ENCODE data around the gene ORC3.
"Not testable (repeated sequence)": the region's sequence is repeated elsewhere in the genome, so short reads cannot be mapped to it uniquely, and the experiment has no call there.

The ORC3 gene

DNA sequence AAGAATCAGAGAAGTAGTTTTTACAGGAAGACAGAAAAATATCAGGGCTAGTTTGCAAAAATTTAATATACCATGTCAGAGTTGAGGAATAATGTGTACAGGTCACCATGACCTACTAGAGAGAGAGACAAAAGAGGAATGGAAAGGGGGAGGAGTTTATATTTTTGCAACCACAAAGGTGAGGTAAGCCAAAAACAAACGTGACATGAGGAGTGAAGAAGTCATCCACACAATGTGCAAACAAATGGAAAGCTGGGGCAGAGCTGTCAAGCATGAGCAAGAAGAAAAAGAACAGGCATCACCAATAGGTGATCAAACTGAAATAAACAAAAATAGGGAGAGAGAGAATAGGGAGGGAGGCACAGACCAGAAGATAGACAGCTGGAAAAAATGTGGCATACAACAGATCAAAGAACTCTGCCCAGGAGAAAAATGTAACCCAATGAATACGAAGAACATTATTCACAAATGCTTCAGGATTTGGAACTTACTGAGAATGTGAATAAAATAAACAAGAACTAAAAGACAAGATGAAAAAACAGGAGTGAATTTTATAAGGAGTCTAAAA lies 15.6 kb upstream of the ORC3 start:
- H3K4me1 Mint-ChIP-seq (ENCODE audit: low read depth), result peaks cover 47% of the 10 kb centered on the region
- H3K9me3 Mint-ChIP-seq, result no peaks in the 10 kb centered on the region
- H3K4me3 Mint-ChIP-seq, result no peak overlapping the region
- H3K27ac Mint-ChIP-seq, result no peak overlapping the region
- H3K36me3 Mint-ChIP-seq (ENCODE audit: low read depth), result peaks cover 48% of the 10 kb centered on the region
- H3K27me3 Mint-ChIP-seq, result no peaks in the 10 kb centered on the region

DNA sequence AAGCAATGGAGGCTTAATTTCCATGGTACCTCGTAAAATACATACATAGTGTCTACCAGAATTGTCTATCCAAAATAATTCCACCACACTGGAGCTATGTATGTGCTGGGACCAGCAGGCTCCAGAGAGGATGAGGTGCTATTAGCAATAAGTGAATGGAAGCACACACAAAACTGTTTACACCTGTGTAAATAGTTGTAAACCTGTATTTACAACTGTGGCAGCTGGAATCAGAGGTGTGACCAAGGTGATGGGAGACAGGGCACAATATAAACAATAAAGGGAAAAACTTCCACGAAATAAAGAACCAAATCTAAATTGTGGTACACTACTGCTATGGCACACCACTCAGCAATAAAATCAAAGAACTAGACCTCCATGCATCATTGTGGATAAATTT lies 14.5 kb upstream of the ORC3 start:
- Mint-ChIP-seq H3K4me3 (no peak overlapping the region), H3K27me3 (no peaks in the 10 kb centered on the region), H3K27ac (no peak overlapping the region), H3K36me3 (ENCODE audit: low read depth) (peaks cover 56% of the 10 kb centered on the region), H3K4me1 (ENCODE audit: low read depth) (peaks cover 47% of the 10 kb centered on the region), H3K9me3 (no peaks in the 10 kb centered on the region)

- peaks cover 37% of the 10 kb centered on the region for H3K4me1 Mint-ChIP-seq (ENCODE audit: low read depth)
- no peak overlapping the region for H3K27ac Mint-ChIP-seq
- H3K9me3 Mint-ChIP-seq, result no peaks in the 10 kb centered on the region
- H3K36me3 Mint-ChIP-seq (ENCODE audit: low read depth), result peaks cover 68% of the 10 kb centered on the region
- no peaks in the 10 kb centered on the region for H3K27me3 Mint-ChIP-seq
- no peak overlapping the region for H3K4me3 Mint-ChIP-seq
Observed at GRCh38 chr6:87583822-87584221, 6.1 kb upstream of the ORC3 start.

DNA sequence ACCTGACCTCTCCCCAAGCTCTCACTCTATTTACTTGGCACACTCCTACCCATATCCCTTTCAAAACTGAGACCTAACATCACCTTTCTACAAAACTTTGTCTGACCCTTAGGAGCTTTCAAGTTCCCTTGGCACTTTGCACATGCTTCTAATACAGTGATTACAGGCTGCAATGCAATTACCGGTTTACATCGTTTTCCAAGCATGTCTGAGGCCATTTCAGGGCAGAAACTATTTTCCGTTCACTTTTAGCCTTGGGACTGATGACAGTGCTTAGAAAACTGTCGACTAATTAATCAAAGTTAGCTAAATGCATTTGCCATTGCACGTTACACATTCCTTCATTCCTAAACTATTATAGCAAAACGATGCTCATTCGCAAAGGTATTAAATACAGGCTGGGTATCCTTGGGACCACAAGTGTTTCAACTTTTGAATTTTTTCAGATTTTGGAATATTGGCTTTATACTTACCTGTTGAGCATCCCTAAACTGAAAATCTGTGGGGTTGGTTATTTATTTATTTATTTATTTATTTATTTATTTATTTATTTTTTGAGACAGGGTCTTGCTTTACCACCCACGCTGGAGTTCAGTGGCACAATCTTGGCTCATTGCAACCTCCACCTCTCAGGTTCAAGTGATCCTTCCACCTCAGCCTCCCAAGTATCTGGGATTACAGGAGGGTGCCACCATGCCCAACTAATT lies 3.4 kb upstream of the ORC3 start:
- no peaks in the 10 kb centered on the region for H3K27me3 Mint-ChIP-seq
- peaks cover 60% of the 10 kb centered on the region for H3K4me1 Mint-ChIP-seq (ENCODE audit: low read depth)
- H3K9me3 Mint-ChIP-seq, result no peaks in the 10 kb centered on the region
- no peak overlapping the region for H3K27ac Mint-ChIP-seq
- H3K4me3 Mint-ChIP-seq, result no peak overlapping the region
- peaks cover 57% of the 10 kb centered on the region for H3K36me3 Mint-ChIP-seq (ENCODE audit: low read depth)

GRCh38 chr6:87588756-87589407 lies 1.1 kb upstream of the ORC3 start:
- no peaks in the 10 kb centered on the region for H3K9me3 Mint-ChIP-seq
- peak overlapping the region; percentile 91 for H3K27ac Mint-ChIP-seq
- H3K36me3 Mint-ChIP-seq (ENCODE audit: low read depth), result peaks cover 42% of the 10 kb centered on the region
- peaks cover 66% of the 10 kb centered on the region for H3K4me1 Mint-ChIP-seq (ENCODE audit: low read depth)
- no peaks in the 10 kb centered on the region for H3K27me3 Mint-ChIP-seq
- peak overlapping the region; percentile 98 for H3K4me3 Mint-ChIP-seq

GRCh38 chr6:87590417-87590880 lies 514 bp downstream of the ORC3 start:
- peaks cover 62% of the 10 kb centered on the region for H3K4me1 Mint-ChIP-seq (ENCODE audit: low read depth)
- no peaks in the 10 kb centered on the region for H3K9me3 Mint-ChIP-seq

DNA sequence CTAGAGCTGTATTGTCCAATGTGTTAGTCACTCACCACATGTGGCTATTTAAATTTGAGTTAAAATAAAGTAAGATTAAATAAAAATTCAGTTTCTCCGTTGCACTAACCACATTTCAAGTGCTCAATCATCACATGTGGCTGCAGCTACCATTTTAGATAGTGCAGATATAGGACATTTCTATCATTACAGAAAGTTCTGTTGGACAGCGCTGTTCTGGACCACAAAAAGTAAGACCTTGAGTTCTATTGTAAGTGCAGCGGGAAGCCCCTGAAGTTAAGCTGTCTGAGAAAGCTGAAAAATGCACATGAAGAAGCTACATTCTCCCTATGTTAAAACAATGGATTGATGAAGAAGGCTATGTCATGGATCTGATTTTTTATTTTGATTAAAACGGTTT lies 1.1 kb downstream of the ORC3 start:
- Mint-ChIP-seq H3K4me1 (ENCODE audit: low read depth) (peaks cover 58% of the 10 kb centered on the region), H3K27me3 (no peaks in the 10 kb centered on the region), H3K4me3 (peak overlapping the region; percentile 98), H3K27ac (peak overlapping the region; percentile 91), H3K36me3 (ENCODE audit: low read depth) (peaks cover 35% of the 10 kb centered on the region), H3K9me3 (no peaks in the 10 kb centered on the region)

More at GRCh38 chr6:87590417-87590880, 514 bp downstream of the ORC3 start:
- Mint-ChIP-seq H3K4me3 (peak overlapping the region; percentile 98), H3K27ac (peak overlapping the region; percentile 91), H3K27me3 (no peaks in the 10 kb centered on the region), H3K36me3 (ENCODE audit: low read depth) (peaks cover 36% of the 10 kb centered on the region)

DNA sequence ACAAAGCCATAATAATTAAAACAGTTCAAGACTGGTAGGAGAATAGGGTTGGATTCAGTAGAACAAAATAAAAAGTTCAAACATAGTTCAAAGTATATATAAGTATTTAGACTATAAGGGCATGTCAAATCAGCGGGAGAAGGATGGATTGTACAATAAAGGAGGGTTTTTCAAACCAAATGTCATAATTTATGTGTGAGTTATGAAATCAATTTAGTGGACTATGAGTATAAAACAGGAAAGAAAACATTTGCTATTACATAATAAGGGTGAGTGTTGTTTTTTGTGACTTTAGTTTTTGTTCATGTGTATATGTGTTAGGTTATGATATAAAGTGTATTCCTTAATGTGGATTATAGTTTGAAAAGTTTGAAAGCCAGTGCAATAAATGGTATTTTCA lies 10.6 kb downstream of the ORC3 start:
- Mint-ChIP-seq H3K4me1 (ENCODE audit: low read depth) (no peaks in the 10 kb centered on the region), H3K36me3 (ENCODE audit: low read depth) (peaks cover 17% of the 10 kb centered on the region), H3K9me3 (no peaks in the 10 kb centered on the region), H3K27me3 (no peaks in the 10 kb centered on the region), H3K27ac (no peak overlapping the region), H3K4me3 (no peak overlapping the region)

DNA sequence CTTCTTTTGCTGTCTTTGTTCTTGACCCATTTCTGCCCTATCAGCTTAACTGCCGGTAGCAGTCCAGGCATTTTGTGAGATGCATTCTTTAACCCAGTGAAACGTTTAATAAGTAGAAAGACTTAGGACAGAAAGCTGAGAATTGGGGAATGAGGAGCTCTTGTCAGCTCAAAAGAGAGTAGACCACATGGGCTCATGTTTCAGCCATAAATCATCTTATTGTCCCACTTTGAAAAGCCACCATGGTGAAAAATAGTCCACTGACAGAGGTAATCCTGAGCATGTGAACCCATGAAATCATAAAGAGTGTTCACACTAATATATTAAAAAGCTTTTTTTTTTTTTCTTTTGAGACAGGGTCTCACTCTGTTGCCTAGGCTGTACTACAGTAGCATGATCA lies 16.3 kb downstream of the ORC3 start:
- no peak overlapping the region for H3K4me3 Mint-ChIP-seq
- H3K36me3 Mint-ChIP-seq (ENCODE audit: low read depth), result peaks cover 31% of the 10 kb centered on the region
- H3K27ac Mint-ChIP-seq, result no peak overlapping the region
- H3K4me1 Mint-ChIP-seq (ENCODE audit: low read depth), result no peaks in the 10 kb centered on the region
- no peaks in the 10 kb centered on the region for H3K27me3 Mint-ChIP-seq
- H3K9me3 Mint-ChIP-seq, result no peaks in the 10 kb centered on the region

DNA sequence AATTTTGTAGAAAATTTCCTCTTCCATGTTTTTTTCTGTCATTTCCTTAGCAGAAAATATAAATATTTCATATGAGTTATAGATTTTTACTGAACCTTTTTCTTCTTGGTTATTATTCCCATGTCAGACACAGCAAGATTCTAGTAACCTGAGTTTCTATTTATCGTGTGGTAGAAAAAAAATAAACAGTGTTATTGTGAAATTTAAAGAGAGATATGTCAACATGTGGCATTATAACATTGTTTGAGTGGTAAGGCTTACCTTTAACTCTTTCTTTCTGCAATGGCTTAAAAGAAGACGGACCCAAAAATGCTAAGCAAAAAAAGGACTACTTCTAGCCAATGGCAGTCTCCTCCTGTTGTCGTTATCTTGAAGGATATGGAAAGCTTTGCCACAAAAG lies 18.9 kb downstream of the ORC3 start:
- Mint-ChIP-seq H3K27me3 (no peaks in the 10 kb centered on the region), H3K36me3 (ENCODE audit: low read depth) (peaks cover 46% of the 10 kb centered on the region), H3K4me3 (no peak overlapping the region), H3K27ac (no peak overlapping the region), H3K4me1 (ENCODE audit: low read depth) (no peaks in the 10 kb centered on the region), H3K9me3 (peaks cover 5% of the 10 kb centered on the region)

GRCh38 chr6:87613018-87613417 lies 23.1 kb downstream of the ORC3 start:
- not testable (repeated sequence) for H3K9me3 Mint-ChIP-seq; H3K27ac Mint-ChIP-seq; H3K4me1 Mint-ChIP-seq (ENCODE audit: low read depth); H3K4me3 Mint-ChIP-seq; H3K27me3 Mint-ChIP-seq
- H3K36me3 Mint-ChIP-seq (ENCODE audit: low read depth), result peaks cover 47% of the 10 kb centered on the region

GRCh38 chr6:87617405-87617804 lies 27.5 kb downstream of the ORC3 start:
- Mint-ChIP-seq H3K27ac (no peak overlapping the region), H3K9me3 (peaks cover 5% of the 10 kb centered on the region), H3K4me3 (no peak overlapping the region), H3K36me3 (ENCODE audit: low read depth) (peaks cover 49% of the 10 kb centered on the region), H3K27me3 (no peaks in the 10 kb centered on the region), H3K4me1 (ENCODE audit: low read depth) (no peaks in the 10 kb centered on the region)

- Mint-ChIP-seq H3K4me1 (ENCODE audit: low read depth) (no peaks in the 10 kb centered on the region), H3K36me3 (ENCODE audit: low read depth) (peaks cover 48% of the 10 kb centered on the region), H3K9me3 (no peaks in the 10 kb centered on the region), H3K27me3 (no peaks in the 10 kb centered on the region), H3K27ac (no peak overlapping the region), H3K4me3 (no peak overlapping the region)
Observed at GRCh38 chr6:87618531-87618930, 28.6 kb downstream of the ORC3 start.

DNA sequence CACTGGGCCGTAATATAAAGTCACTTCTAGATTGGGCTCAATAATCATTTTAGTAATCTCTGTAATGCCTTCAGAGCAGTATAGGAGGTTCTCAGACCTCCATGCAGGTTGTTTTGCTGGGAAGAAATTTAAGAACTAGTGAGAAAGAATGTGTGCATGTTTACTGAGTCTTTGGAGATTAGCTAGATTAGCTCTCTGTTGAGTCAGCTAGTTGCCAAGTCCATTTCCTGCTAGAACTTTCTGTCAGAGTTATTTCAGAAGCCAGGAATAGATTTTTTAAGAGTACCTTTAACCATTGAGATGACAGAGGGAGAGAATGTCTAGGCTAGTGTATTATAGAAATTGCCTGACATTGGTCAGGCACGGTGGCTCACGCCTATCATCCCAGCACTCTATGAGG lies 33.3 kb downstream of the ORC3 start:
- Mint-ChIP-seq H3K4me3 (no peak overlapping the region), H3K36me3 (ENCODE audit: low read depth) (peaks cover 57% of the 10 kb centered on the region), H3K27me3 (no peaks in the 10 kb centered on the region), H3K4me1 (ENCODE audit: low read depth) (no peaks in the 10 kb centered on the region), H3K27ac (no peak overlapping the region), H3K9me3 (no peaks in the 10 kb centered on the region)

DNA sequence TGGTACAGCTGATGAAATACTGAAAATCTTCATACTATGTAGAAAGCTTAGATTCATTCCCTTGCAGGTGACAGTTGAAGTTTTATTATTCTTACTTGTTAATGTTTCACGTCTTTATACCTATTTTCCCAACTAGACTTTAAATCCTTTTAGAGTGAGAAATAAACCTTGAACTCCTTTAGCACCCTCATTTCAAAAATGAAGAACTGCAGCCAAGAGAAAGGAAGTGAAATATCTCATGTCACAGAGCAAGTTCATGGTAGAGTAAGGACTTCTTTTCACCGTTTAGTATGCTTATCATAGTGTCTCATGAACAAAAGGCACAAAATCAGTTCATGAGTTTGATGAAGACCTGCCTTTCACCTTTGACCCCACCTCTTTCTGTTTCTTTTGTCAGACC lies 38.5 kb downstream of the ORC3 start:
- no peaks in the 10 kb centered on the region for H3K27me3 Mint-ChIP-seq
- no peak overlapping the region for H3K4me3 Mint-ChIP-seq
- no peaks in the 10 kb centered on the region for H3K4me1 Mint-ChIP-seq (ENCODE audit: low read depth)
- peaks cover 43% of the 10 kb centered on the region for H3K36me3 Mint-ChIP-seq (ENCODE audit: low read depth)
- no peaks in the 10 kb centered on the region for H3K9me3 Mint-ChIP-seq
- H3K27ac Mint-ChIP-seq, result no peak overlapping the region
